Mesothelial cell of epicardium (in vitro differentiated cells): ENCODE data around the gene ELL2. TPM values are rescaled to one million over a fixed set of nuclear protein-coding genes. Genes with fewer than 3 reads are reported as not detected.

Experiments used
- DNase-seq, 2 experiments: peaks; one replicate each; pipeline ENCODE4 v3.0.0; 2021; ENCODE audit warnings: low spot score in 2 of 2; ENCODE audit not compliant: unreplicated experiment in 2 of 2
- H3K27ac Mint-ChIP-seq: 2 replicates; pipeline ENCODE4 v1.8.0; 2021; ENCODE audit warnings: mixed read lengths
- H3K27me3 Mint-ChIP-seq: 2 replicates; pipeline ENCODE4 v1.8.0; 2021; ENCODE audit warnings: low read depth, mixed read lengths
- H3K36me3 Mint-ChIP-seq: 2 replicates; pipeline ENCODE4 v1.8.0; 2021; ENCODE audit warnings: mixed read lengths
- H3K4me1 Mint-ChIP-seq: 2 replicates; pipeline ENCODE4 v1.8.0; 2021; ENCODE audit warnings: mixed read lengths
- H3K4me3 Mint-ChIP-seq: 2 replicates; pipeline ENCODE4 v1.8.0; 2021; ENCODE audit warnings: mild to moderate bottlenecking, moderate library complexity, mixed read lengths
- H3K9me3 Mint-ChIP-seq: 2 replicates; pipeline ENCODE4 v1.8.0; 2021; ENCODE audit warnings: mixed read lengths
- total RNA-seq: library from RNA; stranded (reverse); gene quantifications from 3 replicates; pipeline ENCODE4 v1.2.1, GENCODE V29; 2021
- TF ChIP-seq, protein P1 (sequence below): fragments of 200-600 bp; sonication (generic); IDR thresholded peaks from one replicate; pipeline ENCODE4 v1.5.0; 2021; ENCODE audit warnings: antibody characterized with exemption; ENCODE audit not compliant: unreplicated experiment

ELL2 gene
- total RNA-seq, 1 donor from 2014 or later, result 11.7 TPM

DNA sequence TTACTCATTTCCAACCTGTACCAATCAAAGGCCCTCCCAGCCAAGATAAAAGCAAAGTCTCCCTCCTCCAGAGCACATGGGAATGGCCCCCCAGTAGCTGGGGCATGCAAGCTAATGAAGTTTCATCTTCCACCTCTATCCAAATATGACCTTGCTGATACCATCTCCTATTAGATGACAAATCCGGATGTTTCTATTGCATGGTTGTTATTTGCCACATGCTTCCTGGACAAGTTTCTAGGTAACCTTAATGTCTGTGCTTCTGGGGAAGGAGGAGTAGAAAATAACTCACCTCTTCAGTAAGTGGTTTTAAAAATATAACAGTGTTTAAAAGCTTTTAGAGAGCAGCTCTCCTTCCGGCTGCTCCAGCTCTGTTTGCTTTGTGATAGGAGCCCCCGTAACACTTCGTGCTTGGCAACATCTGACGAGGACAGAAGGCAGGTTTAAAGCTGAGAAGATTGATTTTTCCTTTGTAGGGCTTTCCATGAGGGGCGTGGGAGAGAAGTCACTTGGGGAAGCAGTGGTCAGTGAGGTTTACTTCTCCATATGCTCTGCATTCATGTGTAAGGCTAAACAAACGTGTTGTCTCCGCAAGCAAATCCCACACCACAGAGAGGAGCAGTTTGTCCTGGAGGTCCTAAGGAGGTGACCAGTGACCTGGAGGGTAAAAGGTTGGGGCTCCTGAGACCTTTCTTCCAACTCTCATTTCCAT lies 98.8 kb downstream of the ELL2 start:
- Mint-ChIP-seq H3K27ac (peak overlapping the region; percentile 40), H3K4me3 (no peak overlapping the region), H3K27me3 (peaks cover 6% of the 10 kb centered on the region), H3K4me1 (peaks cover 41% of the 10 kb centered on the region), H3K9me3 (no peaks in the 10 kb centered on the region), H3K36me3 (no peaks in the 10 kb centered on the region)
- TF ChIP-seq, protein P1, sequence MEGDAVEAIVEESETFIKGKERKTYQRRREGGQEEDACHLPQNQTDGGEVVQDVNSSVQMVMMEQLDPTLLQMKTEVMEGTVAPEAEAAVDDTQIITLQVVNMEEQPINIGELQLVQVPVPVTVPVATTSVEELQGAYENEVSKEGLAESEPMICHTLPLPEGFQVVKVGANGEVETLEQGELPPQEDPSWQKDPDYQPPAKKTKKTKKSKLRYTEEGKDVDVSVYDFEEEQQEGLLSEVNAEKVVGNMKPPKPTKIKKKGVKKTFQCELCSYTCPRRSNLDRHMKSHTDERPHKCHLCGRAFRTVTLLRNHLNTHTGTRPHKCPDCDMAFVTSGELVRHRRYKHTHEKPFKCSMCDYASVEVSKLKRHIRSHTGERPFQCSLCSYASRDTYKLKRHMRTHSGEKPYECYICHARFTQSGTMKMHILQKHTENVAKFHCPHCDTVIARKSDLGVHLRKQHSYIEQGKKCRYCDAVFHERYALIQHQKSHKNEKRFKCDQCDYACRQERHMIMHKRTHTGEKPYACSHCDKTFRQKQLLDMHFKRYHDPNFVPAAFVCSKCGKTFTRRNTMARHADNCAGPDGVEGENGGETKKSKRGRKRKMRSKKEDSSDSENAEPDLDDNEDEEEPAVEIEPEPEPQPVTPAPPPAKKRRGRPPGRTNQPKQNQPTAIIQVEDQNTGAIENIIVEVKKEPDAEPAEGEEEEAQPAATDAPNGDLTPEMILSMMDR, result no peak
- no peak for DNase-seq

- Mint-ChIP-seq H3K9me3 (no peaks in the 10 kb centered on the region), H3K27ac (no peak overlapping the region), H3K36me3 (no peaks in the 10 kb centered on the region), H3K4me3 (no peak overlapping the region), H3K27me3 (peaks cover 6% of the 10 kb centered on the region), H3K4me1 (peaks cover 41% of the 10 kb centered on the region)
- TF ChIP-seq, protein P1, result no peak
- no peak for DNase-seq
These were observed 99.6 kb downstream of the ELL2 start for GRCh38 chr5:95861864-95862561.

DNA sequence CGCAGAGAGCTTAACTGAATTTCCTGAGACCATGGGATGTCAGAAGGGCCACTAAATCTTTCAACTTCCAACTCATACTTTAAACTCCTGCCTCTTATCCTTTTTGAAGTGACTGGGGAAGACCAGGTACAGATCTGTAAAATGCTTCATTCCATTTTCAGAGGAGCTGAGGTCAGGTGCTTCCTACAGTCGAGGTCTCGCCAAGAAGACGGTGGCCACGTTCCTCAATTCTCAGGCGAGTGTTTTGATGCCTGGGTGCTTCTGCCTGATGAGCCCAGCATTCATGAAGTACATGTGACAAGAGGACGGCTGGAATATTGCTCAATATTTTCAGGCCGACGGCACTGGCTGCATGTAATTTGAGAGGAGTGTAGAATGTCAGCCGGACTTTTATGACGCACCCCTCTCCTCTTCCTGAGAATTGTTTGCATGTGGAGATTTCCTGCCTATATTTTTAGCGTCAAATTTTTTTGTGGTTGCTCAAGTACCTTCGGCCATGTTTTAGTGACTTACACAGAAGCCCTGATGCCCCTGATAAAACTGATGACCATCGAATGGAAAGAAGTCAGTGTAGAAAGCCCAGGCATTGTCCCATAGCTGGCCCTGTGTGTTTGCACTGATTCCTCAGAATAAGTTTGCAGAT lies 100.3 kb downstream of the ELL2 start:
- Mint-ChIP-seq H3K27me3 (peaks cover 6% of the 10 kb centered on the region), H3K4me3 (no peak overlapping the region), H3K4me1 (peaks cover 41% of the 10 kb centered on the region), H3K27ac (no peak overlapping the region), H3K36me3 (no peaks in the 10 kb centered on the region), H3K9me3 (no peaks in the 10 kb centered on the region)
- no peak for DNase-seq
- TF ChIP-seq, protein P1, result no peak

GRCh38 chr5:95859661-95860060 lies 102.0 kb downstream of the ELL2 start:
- DNase-seq, result no peak
- H3K4me3 Mint-ChIP-seq, result no peak overlapping the region
- H3K36me3 Mint-ChIP-seq, result no peaks in the 10 kb centered on the region
- peaks cover 41% of the 10 kb centered on the region for H3K4me1 Mint-ChIP-seq
- H3K27ac Mint-ChIP-seq, result peak overlapping the region; percentile 44
- no peaks in the 10 kb centered on the region for H3K9me3 Mint-ChIP-seq
- TF ChIP-seq, protein P1, result no peak
- H3K27me3 Mint-ChIP-seq, result peaks cover 6% of the 10 kb centered on the region

- peak overlapping the region; percentile 60 for H3K4me3 Mint-ChIP-seq
- TF ChIP-seq, protein P1, result peak; percentile 95
- H3K27me3 Mint-ChIP-seq, result peaks cover 6% of the 10 kb centered on the region
- DNase-seq, result peak; percentile 75 to 95
- peaks cover 4% of the 10 kb centered on the region for H3K9me3 Mint-ChIP-seq
- H3K36me3 Mint-ChIP-seq, result no peaks in the 10 kb centered on the region
- H3K27ac Mint-ChIP-seq, result peak overlapping the region; percentile 48
- peaks cover 41% of the 10 kb centered on the region for H3K4me1 Mint-ChIP-seq
These were observed 102.7 kb downstream of the ELL2 start for GRCh38 chr5:95858661-95859595.
